Measurements from ENCODE around the gene ITPR2.
A peak's percentile ranks its signal among the peaks of the same experiment; 100 is the strongest.
"Not testable (repeated sequence)": the region's sequence is repeated elsewhere in the genome, so short reads cannot be mapped to it uniquely, and the experiment has no call there.

The ITPR2 gene

GRCh38 chr12:26767116-26767515, 65.9 kb downstream of the ITPR2 start:
- DNase-seq (ENCODE audit: low spot score) = no peak

GRCh38 chr12:26762186-26762585, 70.8 kb downstream of the ITPR2 start:
- no peak for DNase-seq (ENCODE audit: low spot score)

- DNase-seq (ENCODE audit: low spot score) = no peak
Observed at GRCh38 chr12:26761775-26762174, 71.2 kb downstream of the ITPR2 start.

GRCh38 chr12:26760657-26761293, 72.2 kb downstream of the ITPR2 start:
- no peak for DNase-seq (ENCODE audit: low spot score)

GRCh38 chr12:26755362-26755761, 77.6 kb downstream of the ITPR2 start:
- not testable (repeated sequence) for DNase-seq (ENCODE audit: low spot score)

- DNase-seq (ENCODE audit: low spot score) = no peak
Observed at GRCh38 chr12:26754148-26754547, 78.8 kb downstream of the ITPR2 start.

- no peak for DNase-seq (ENCODE audit: low spot score)
Observed at GRCh38 chr12:26751179-26751578, 81.8 kb downstream of the ITPR2 start.

GRCh38 chr12:26750531-26751175, 82.3 kb downstream of the ITPR2 start:
- no peak for DNase-seq (ENCODE audit: low spot score)

- DNase-seq (ENCODE audit: low spot score) = no peak
Observed at GRCh38 chr12:26749781-26750180, 83.2 kb downstream of the ITPR2 start.

- no peak for DNase-seq (ENCODE audit: low spot score)
Observed at GRCh38 chr12:26748741-26749431, 84.1 kb downstream of the ITPR2 start.

GRCh38 chr12:26748412-26748740, 84.6 kb downstream of the ITPR2 start:
- no peak for DNase-seq (ENCODE audit: low spot score)

- DNase-seq (ENCODE audit: low spot score) = no peak
Observed at GRCh38 chr12:26746121-26746714, 86.8 kb downstream of the ITPR2 start.

GRCh38 chr12:26744697-26745440, 88.1 kb downstream of the ITPR2 start:
- peak; percentile 96 for DNase-seq (ENCODE audit: low spot score)

- no peak for DNase-seq (ENCODE audit: low spot score)
Observed at GRCh38 chr12:26744042-26744626, 88.9 kb downstream of the ITPR2 start.

GRCh38 chr12:26741584-26742227, 91.3 kb downstream of the ITPR2 start:
- DNase-seq (ENCODE audit: low spot score) = no peak

- no peak for DNase-seq (ENCODE audit: low spot score)
Observed at GRCh38 chr12:26740991-26741390, 92.0 kb downstream of the ITPR2 start.

GRCh38 chr12:26740348-26740747, 92.6 kb downstream of the ITPR2 start:
- no peak for DNase-seq (ENCODE audit: low spot score)

GRCh38 chr12:26737487-26738030, 95.4 kb downstream of the ITPR2 start:
- no peak for DNase-seq (ENCODE audit: low spot score)

GRCh38 chr12:26736563-26737486, 96.2 kb downstream of the ITPR2 start:
- no peak for DNase-seq (ENCODE audit: low spot score)

GRCh38 chr12:26735249-26735639, 97.8 kb downstream of the ITPR2 start:
- DNase-seq (ENCODE audit: low spot score) = no peak

Data from SK-N-DZ (cell line).